B cell (primary cell): ENCODE measurements around the gene CHN1.

ENCODE experiments used
- CTCF ChIP-seq: fragments of 200-600 bp; IDR thresholded peaks from one replicate; pipeline ENCODE4 v1.8.0; 2022; ENCODE audit warnings: antibody characterized with exemption, mild to moderate bottlenecking
- EZH2 ChIP-seq: IDR thresholded peaks from 2 replicates; pipeline ENCODE4 v1.6.1; 2012; ENCODE audit warnings: borderline replicate concordance, low read depth, mild to moderate bottlenecking, moderate library complexity, low read length; ENCODE audit not compliant: insufficient read depth, poor library complexity, severe bottlenecking

- TF ChIP-seq CTCF (no peak), EZH2 (no peak)
Observed at GRCh38 chr2:174841350-174841749, 163.8 kb downstream of the CHN1 start.
